Stimulated activated CD4-positive, alpha-beta T cell treated with anti-CD3 and anti-CD28 coated beads, Interleukin-2, amount 100 ng/mL, for 48 hours (primary cell): ENCODE data around the gene PIK3R1.
"Not testable (repeated sequence)": the region's sequence is repeated elsewhere in the genome, so short reads cannot be mapped to it uniquely, and the experiment has no call there.

ENCODE experiments used
- DNase-seq, 2 donors: peaks; one replicate each; pipeline ENCODE4 v3.0.0-alpha.2; 2020

PIK3R1 gene

GRCh38 chr5:68226546-68227073 is 11.1 kb downstream of the PIK3R1 start:
- DNase-seq = no peak

- DNase-seq = no peak
Measured at GRCh38 chr5:68227532-68228160, 12.1 kb downstream of the PIK3R1 start.

- DNase-seq = no peak
Measured at GRCh38 chr5:68229416-68229815, 13.9 kb downstream of the PIK3R1 start.

- no peak for DNase-seq
Measured at GRCh38 chr5:68230285-68230684, 14.7 kb downstream of the PIK3R1 start.

- no peak for DNase-seq
Measured at GRCh38 chr5:68231414-68232076, 16.0 kb downstream of the PIK3R1 start.

GRCh38 chr5:68232277-68232676 is 16.7 kb downstream of the PIK3R1 start:
- no peak for DNase-seq

- DNase-seq = no peak
Measured at GRCh38 chr5:68233075-68233474, 17.5 kb downstream of the PIK3R1 start.

- DNase-seq = not testable (repeated sequence)
Measured at GRCh38 chr5:68235229-68235628, 19.7 kb downstream of the PIK3R1 start.

GRCh38 chr5:68237715-68238114 is 22.2 kb downstream of the PIK3R1 start:
- DNase-seq = no peak

- DNase-seq = peak; percentile 62 to 64
Measured at GRCh38 chr5:68239487-68239886, 23.9 kb downstream of the PIK3R1 start.

GRCh38 chr5:68240202-68240601 is 24.6 kb downstream of the PIK3R1 start:
- no peak for DNase-seq

GRCh38 chr5:68240771-68241170 is 25.2 kb downstream of the PIK3R1 start:
- no peak for DNase-seq

GRCh38 chr5:68242743-68243142 is 27.2 kb downstream of the PIK3R1 start:
- no peak for DNase-seq

- DNase-seq = no peak
Measured at GRCh38 chr5:68243251-68243650, 27.7 kb downstream of the PIK3R1 start.

- DNase-seq = no peak
Measured at GRCh38 chr5:68243681-68244080, 28.1 kb downstream of the PIK3R1 start.

GRCh38 chr5:68245319-68245718 is 29.8 kb downstream of the PIK3R1 start:
- DNase-seq = no peak

GRCh38 chr5:68246802-68247201 is 31.2 kb downstream of the PIK3R1 start:
- DNase-seq = no peak

GRCh38 chr5:68247627-68248026 is 32.1 kb downstream of the PIK3R1 start:
- no peak for DNase-seq

GRCh38 chr5:68248896-68249295 is 33.3 kb downstream of the PIK3R1 start:
- DNase-seq = no peak

GRCh38 chr5:68249520-68249919 is 34.0 kb downstream of the PIK3R1 start:
- DNase-seq = no peak

GRCh38 chr5:68250661-68251298 is 35.2 kb downstream of the PIK3R1 start:
- no peak for DNase-seq

GRCh38 chr5:68251386-68251785 is 35.8 kb downstream of the PIK3R1 start:
- DNase-seq = peak; percentile 48 to 50

- no peak for DNase-seq
Measured at GRCh38 chr5:68251804-68252522, 36.4 kb downstream of the PIK3R1 start.
